Nephron (organoid): Measurements from ENCODE around the gene BCAS1.

Experiments
- H3K27ac Mint-ChIP-seq, 3 experiments: 2 replicates each; pipeline ENCODE4 v1.8.0; 2020; ENCODE audit warnings: mixed read lengths in 3 of 3, mild to moderate bottlenecking in 2 of 3, moderate library complexity in 1 of 3
- H3K27me3 Mint-ChIP-seq: 2 replicates; pipeline ENCODE4 v1.8.0; 2021; ENCODE audit warnings: low read depth, mild to moderate bottlenecking, moderate library complexity, mixed read lengths
- H3K36me3 Mint-ChIP-seq: 2 replicates; pipeline ENCODE4 v1.8.0; 2020; ENCODE audit warnings: low read depth, mixed read lengths
- H3K4me1 Mint-ChIP-seq: 2 replicates; pipeline ENCODE4 v1.8.0; 2020; ENCODE audit warnings: mixed read lengths
- H3K4me3 Mint-ChIP-seq, 3 experiments: 2 replicates each; pipeline ENCODE4 v1.8.0; 2020; ENCODE audit warnings: mild to moderate bottlenecking in 3 of 3, mixed read lengths in 3 of 3, moderate library complexity in 2 of 3
- H3K9me3 Mint-ChIP-seq: 2 replicates; pipeline ENCODE4 v1.8.0; 2020; ENCODE audit warnings: mixed read lengths
- TF ChIP-seq, protein P1 (sequence below), 3 experiments: fragments of 200-600 bp; sonication (generic); IDR thresholded peaks; one replicate each; pipeline ENCODE4 v1.5.0; 2021; ENCODE audit warnings: antibody characterized with exemption in 3 of 3; ENCODE audit not compliant: unreplicated experiment in 3 of 3

Gene BCAS1

DNA sequence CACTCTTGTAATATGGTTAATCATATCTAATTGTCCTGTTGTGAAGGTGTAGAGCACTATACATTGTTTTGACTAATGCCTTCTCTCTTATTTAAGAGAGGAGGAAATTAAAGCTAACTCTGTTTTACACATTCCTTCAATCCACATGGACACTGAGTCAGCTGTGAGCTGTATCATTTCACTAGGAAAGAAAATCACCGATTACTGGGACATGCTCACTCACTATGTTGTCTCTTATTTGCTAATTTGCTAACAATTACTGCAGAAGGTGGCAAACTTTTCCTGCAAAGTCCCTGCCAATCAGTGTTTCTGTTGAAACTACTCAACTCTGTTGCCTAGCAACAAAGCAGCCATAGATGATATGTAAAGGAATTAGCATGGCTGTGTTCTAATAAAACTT, 98.2 kb downstream of the BCAS1 start:
- Mint-ChIP-seq H3K4me3 (no peak overlapping the region), H3K4me1 (no peaks in the 10 kb centered on the region), H3K9me3 (peaks cover 9% of the 10 kb centered on the region)

DNA sequence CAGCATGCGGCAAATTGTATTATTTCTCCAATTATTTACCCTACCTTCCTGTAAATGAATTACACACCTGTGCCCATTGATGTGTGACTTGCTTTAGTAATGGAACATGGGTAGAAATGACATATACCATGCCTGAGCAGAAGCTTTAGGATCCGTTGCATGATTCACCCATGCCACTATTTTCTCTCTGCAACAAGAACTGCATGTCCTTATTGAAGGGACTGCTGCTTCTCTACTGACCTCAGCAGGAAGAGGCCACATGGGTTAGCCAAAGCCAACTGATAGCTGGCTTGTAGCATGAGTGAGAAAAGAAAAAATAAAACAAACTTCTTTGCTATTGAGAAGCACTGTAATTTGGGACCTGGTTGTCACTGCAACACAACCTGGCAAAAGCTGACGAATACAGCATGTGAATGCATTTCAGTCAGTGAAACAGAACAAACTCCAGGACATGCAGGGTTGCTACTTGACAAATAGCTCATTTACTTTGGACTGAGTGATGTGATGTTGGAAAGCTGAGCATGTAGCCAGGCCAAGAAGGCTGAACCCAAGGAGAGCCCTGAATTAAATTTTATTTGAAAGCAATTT, 99.2 kb downstream of the BCAS1 start:
- peaks cover 6% of the 10 kb centered on the region for H3K9me3 Mint-ChIP-seq
- no peaks in the 10 kb centered on the region for H3K27me3 Mint-ChIP-seq
- H3K27ac Mint-ChIP-seq = peak overlapping the region in 1 of 3 experiments; percentile 33
- H3K4me1 Mint-ChIP-seq = no peaks in the 10 kb centered on the region
- no peaks in the 10 kb centered on the region for H3K36me3 Mint-ChIP-seq
- TF ChIP-seq, protein P1, sequence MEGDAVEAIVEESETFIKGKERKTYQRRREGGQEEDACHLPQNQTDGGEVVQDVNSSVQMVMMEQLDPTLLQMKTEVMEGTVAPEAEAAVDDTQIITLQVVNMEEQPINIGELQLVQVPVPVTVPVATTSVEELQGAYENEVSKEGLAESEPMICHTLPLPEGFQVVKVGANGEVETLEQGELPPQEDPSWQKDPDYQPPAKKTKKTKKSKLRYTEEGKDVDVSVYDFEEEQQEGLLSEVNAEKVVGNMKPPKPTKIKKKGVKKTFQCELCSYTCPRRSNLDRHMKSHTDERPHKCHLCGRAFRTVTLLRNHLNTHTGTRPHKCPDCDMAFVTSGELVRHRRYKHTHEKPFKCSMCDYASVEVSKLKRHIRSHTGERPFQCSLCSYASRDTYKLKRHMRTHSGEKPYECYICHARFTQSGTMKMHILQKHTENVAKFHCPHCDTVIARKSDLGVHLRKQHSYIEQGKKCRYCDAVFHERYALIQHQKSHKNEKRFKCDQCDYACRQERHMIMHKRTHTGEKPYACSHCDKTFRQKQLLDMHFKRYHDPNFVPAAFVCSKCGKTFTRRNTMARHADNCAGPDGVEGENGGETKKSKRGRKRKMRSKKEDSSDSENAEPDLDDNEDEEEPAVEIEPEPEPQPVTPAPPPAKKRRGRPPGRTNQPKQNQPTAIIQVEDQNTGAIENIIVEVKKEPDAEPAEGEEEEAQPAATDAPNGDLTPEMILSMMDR (IDR thresholded peaks at IDR 0.05; ENCODE audit: unreplicated experiment in 3 of 3) = no peak
- no peak overlapping the region for H3K4me3 Mint-ChIP-seq

More for the DNA sequence above, 98.2 kb downstream of the BCAS1 start:
- no peaks in the 10 kb centered on the region for H3K27me3 Mint-ChIP-seq
- TF ChIP-seq, protein P1 (IDR thresholded peaks at IDR 0.05; ENCODE audit: unreplicated experiment in 3 of 3) = no peak
- no peaks in the 10 kb centered on the region for H3K36me3 Mint-ChIP-seq
- H3K27ac Mint-ChIP-seq = no peak overlapping the region

DNA sequence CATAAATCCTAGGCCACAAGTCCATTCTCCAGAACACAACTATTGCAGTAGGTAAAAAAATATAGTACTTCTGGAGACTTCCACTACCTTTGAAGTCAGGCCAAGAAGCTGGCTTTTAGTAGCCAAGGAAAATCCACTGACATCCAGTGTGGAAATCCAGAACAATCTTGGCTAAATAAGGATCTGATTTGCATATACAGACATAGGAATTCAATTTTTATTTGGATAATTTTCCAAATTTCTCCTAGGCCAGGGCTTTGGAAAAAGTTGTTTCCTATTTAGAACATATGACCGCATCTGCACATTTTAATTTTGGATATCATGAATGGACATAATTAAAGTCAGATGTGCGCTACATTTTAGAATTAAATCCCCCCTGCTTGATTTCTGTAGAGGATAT, 100.2 kb downstream of the BCAS1 start:
- H3K27me3 Mint-ChIP-seq = no peaks in the 10 kb centered on the region
- peaks cover 5% of the 10 kb centered on the region for H3K9me3 Mint-ChIP-seq
- H3K36me3 Mint-ChIP-seq = no peaks in the 10 kb centered on the region
- H3K4me3 Mint-ChIP-seq = no peak overlapping the region
- TF ChIP-seq, protein P1 (IDR thresholded peaks at IDR 0.05; ENCODE audit: unreplicated experiment in 3 of 3) = no peak
- H3K4me1 Mint-ChIP-seq = no peaks in the 10 kb centered on the region
- no peak overlapping the region for H3K27ac Mint-ChIP-seq

DNA sequence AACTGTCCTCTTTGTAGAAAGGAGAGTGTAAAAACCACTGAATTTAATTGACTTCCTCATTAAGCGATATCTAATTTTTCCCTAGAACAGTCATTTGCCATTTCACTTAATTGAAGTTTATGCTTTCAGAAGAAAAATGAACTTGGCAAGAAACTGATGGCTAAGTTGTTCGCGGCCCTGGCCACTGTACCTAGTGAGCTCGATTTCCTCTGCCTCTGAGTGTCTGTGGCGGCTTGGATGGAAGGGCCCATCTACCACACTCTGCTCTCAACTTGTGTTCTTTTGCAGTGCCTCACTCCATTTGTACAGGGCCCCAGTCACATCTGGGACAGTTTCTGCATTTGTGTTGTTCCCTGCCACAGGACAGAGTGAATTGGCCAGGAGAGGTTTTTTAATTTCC, 102.9 kb downstream of the BCAS1 start:
- TF ChIP-seq, protein P1 (IDR thresholded peaks at IDR 0.05; ENCODE audit: unreplicated experiment in 3 of 3) = no peak
- Mint-ChIP-seq H3K4me1 (peaks cover 8% of the 10 kb centered on the region), H3K27me3 (no peaks in the 10 kb centered on the region), H3K9me3 (peaks cover 2% of the 10 kb centered on the region), H3K36me3 (no peaks in the 10 kb centered on the region), H3K27ac (no peak overlapping the region), H3K4me3 (no peak overlapping the region)

DNA sequence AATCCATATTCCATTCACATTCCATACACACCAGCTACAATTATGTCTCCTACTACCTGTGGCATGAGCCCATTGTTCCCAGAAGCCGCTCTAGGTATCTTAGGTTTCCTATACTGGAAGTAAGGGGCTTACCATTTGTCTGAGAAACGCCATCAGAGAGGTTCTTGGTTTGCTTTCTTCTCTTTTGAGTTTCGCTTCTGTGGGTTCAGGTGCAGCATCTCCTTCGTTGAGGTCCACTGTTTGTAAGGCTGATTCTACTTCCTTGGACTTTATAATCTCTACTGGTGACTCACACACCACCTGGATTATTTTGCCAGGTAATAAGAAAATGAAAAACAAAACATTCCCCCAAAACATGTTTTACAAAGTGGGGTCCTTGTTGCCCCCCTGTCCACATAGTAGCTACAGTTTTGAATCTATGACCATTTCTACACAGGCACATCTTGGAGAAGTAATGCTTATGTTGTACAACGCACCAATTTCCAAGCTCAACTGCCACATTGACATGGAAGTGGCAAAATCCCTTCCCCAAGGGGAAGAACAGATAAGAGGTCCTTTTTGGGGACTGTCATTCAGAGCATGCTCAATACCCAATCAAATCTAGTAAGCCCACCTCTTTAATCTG, 103.5 kb downstream of the BCAS1 start:
- Mint-ChIP-seq H3K36me3 (no peaks in the 10 kb centered on the region), H3K4me3 (no peak overlapping the region), H3K4me1 (peaks cover 9% of the 10 kb centered on the region), H3K9me3 (peaks cover 2% of the 10 kb centered on the region), H3K27me3 (no peaks in the 10 kb centered on the region), H3K27ac (no peak overlapping the region)
- TF ChIP-seq, protein P1 (IDR thresholded peaks at IDR 0.05; ENCODE audit: unreplicated experiment in 3 of 3) = no peak
